Stimulated activated CD4-positive, alpha-beta T cell treated with anti-CD3 and anti-CD28 coated beads, Interleukin-15, amount 100 ng/mL, for 24 hours (primary cell): ENCODE data around the gene KLK4.
"Not testable (repeated sequence)": the region's sequence is repeated elsewhere in the genome, so short reads cannot be mapped to it uniquely, and the experiment has no call there.

Source experiments
- DNase-seq: peaks from one replicate; pipeline ENCODE4 v3.0.0-alpha.2; 2020

Gene KLK4

DNA sequence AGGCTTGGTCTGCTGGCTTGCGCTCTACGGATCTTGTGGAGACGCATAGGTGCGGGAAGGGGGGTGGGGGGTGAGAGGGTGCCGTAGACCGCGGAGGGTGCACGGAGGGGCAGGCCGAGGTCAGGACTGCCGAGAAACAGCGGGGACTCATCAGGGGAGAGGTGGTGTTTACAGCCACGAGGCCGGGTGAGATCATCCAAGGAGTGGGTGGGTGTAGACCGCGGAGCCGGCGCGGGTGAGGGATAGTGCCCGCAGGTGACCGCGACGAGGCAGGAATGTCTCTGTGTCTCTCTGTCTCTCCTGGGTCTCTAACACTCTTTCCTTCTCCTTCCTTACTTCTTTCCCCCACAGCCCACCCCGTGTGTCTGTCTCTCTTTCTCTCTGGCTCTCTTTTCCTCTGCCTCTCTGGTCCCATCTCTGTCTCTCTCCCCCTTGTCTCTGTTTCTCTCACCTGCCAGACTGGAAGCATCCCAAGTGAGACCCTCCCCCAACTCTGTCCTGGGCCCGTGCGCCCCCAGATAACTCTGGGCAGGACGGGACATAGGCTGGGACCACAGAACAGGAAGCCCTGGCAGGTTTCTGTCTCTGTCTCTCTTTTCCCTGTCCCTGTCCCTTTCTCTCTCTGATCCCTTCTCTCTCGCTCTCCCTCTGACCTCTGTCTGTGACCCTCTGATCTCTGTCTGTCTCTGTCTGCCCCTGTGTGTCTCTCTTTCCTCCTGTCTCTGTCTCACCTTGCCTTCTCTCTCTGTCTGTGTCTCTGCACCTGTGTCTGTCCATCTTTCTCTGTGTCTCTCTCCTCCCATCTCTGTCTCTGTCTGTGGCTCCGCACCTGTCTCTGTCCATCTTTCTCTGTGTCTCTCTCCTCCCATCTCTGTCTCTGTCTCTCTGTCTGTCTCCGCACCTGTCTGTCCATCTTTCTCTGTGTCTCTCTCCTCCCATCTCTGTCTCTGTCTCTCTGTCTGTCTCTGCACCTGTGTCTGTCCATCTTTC lies 1.8 kb upstream of the KLK4 start:
- peak; percentile 48 for DNase-seq

DNA sequence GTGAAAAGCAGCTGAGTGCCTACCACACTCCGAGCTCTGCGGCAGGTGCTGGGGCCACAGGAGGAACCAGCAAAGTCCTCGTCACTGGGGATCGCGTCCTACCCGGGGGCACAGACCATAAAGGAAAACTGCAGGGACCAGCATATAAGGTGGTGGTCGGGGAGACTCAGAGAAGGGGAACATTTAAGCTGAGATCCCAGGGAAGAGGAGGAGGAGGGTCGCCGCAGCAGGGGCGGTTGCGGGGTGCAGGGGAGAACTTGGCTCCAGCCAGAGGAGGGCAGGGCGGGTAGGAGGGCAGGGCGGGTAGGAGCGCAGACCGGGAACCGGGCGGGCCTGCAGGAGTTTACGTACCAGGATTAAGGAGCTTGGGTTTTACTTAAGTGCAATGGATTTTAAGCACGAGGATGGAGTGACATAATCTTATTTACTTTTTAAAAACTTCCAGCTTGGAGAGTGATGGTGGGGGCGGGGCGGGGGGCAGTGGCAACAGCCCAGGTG lies 956 bp upstream of the KLK4 start:
- DNase-seq, result no peak

DNA sequence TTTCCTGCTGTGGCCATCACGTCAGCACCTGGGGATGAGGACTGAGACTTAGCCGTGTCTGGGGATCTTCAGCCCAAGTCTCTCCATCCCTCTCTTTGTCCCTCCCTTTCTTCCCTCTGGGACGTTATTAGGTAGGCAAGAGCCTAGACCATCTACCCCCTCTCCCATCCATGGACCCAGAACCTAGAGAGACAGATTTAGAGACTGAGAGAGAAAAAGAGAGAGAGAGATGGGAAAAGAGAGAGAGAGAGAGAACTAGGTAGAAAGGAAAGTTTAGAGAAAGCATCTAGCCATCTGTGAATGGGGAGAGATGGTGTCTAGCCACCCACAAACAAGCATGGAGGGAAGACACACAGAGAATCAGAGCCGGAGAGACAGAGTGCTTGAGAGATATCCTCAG lies 473 bp downstream of the KLK4 start:
- no peak for DNase-seq

GRCh38 chr19:50909240-50910070 lies 1.7 kb downstream of the KLK4 start:
- DNase-seq, result peak; percentile 65

- no peak for DNase-seq
Observed at GRCh38 chr19:50908336-50908735, 2.9 kb downstream of the KLK4 start.

DNA sequence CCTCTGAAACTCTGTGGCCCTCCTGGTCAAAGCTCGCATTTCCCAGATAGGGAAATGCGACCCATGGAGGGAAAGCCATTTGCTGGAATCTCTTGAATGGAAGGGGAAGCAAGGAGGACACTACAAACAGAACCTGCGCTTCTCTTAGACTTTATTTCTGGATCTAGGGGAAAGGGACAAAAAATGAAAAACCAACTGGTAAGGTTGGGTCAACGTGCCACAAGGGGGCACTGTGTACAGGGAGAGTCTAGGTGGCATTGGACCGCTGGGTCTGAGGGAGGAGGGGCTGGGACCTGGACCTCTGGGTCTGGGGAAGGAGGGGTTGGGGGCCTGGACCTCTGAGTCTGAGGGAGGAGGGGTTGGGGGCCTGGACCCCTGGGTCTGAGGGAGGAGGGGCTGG lies 5.0 kb downstream of the KLK4 start:
- DNase-seq, result peak; percentile 65

- DNase-seq, result no peak
Observed at GRCh38 chr19:50902640-50903039, 8.6 kb downstream of the KLK4 start.

GRCh38 chr19:50899569-50899968 lies 11.6 kb downstream of the KLK4 start:
- no peak for DNase-seq

GRCh38 chr19:50898018-50898417 lies 13.2 kb downstream of the KLK4 start:
- no peak for DNase-seq

GRCh38 chr19:50897612-50898011 lies 13.6 kb downstream of the KLK4 start:
- DNase-seq, result no peak

DNA sequence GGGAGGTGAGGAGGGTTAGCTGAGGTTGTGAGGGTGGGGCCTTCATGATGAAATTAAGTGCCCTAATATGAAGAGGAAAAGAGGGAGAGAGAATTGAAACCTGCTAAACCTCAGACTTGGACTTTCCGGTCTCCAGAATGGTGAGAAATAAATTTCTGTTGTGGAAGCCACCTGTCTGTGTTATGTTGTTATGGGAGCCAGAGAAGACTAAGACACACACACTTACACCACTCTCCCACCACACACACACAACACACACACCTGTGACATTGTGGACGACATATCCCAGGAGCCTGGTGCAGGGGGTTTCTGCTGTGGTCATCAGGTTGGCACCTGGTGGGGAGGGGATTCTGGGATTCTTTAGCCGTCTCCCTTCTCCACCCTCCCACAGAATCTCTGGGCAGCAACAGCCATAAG lies 14.0 kb downstream of the KLK4 start:
- DNase-seq, result no peak

DNA sequence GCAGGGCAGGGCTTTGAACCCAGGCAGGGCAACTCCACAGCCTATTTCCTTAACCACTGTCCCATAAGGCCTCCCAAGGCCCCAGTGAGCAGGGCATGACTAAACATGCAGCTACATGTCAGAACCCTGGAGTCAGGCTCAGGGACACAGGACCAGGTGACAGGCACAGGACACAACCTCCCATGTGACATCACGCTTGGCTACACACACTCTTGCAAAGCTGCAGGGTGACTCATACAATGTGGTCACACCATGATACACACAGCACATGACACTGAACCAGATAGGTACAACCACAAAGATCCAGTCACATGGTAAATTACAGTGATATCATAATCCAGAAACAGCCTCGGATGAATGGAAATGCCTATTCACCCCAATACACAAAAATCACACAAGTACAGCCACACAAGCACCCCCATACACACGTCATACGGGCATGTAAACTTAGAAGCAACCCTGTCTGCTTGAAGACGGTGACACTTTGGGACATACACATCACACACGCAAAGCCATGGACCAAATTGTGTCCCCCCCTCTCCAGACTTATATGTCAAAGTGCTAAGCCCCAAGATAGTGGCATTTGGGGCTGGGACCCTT lies 14.5 kb downstream of the KLK4 start:
- DNase-seq, result peak; percentile 35

- DNase-seq, result not testable (repeated sequence)
Observed at GRCh38 chr19:50896089-50896590, 15.1 kb downstream of the KLK4 start.

GRCh38 chr19:50894478-50895356 lies 16.5 kb downstream of the KLK4 start:
- DNase-seq, result no peak

- DNase-seq, result no peak
Observed at GRCh38 chr19:50893047-50893736, 18.0 kb downstream of the KLK4 start.

DNA sequence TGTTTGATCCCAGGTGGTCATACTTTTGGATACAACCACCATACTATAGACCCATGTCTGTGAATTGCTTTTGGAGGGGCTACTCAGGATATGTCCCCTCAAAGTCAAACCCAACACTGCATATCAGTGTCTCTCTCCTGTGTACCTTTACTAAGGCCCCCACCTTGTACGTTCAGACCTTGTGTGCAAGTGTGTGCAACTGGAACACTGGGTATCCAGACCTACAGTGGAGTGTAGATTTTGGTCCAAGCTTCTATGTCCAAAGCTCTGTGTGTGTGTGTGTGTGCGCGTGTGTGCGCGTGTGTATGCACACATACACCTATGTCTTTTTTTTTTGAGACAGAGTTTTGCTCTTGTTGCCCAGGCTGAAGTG lies 20.0 kb downstream of the KLK4 start:
- DNase-seq, result no peak

- no peak for DNase-seq
Observed at GRCh38 chr19:50890422-50891252, 20.6 kb downstream of the KLK4 start.

- no peak for DNase-seq
Observed at GRCh38 chr19:50889638-50890037, 21.6 kb downstream of the KLK4 start.

DNA sequence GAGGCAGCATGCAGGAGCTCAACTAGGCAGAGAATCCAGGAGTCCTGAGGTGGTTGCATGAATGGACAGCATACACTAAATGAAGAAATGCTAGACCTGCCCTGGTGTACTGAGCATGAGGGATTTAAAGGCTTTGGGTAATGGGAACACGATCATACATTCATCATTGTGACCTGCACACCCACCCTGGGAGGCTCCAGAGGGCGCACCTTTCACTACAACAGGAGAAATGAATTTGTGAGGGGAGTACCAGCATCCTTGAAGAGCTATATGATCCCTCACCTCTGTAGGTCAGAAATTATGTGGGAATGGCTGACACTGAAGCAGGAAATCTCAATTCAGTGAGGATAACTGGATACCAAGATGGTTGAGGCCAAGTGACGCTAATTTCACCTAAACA lies 29.0 kb downstream of the KLK4 start:
- DNase-seq, result no peak

GRCh38 chr19:50880241-50880640 lies 31.0 kb downstream of the KLK4 start:
- DNase-seq, result no peak
